GM19328 (cell line): ENCODE results near the gene USP8.

Experiments
- ATAC-seq: cut with Tn5 transposase; IDR thresholded peaks from one replicate; pipeline ENCODE4 v1.9.1; 2021; ENCODE audit warnings: mild to moderate bottlenecking, moderate library complexity; ENCODE audit not compliant: unreplicated experiment

The USP8 gene

GRCh38 chr15:50531766-50532165, 107.6 kb downstream of the USP8 start:
- ATAC-seq, result no peak

GRCh38 chr15:50542887-50543210, 118.6 kb downstream of the USP8 start:
- no peak for ATAC-seq

DNA sequence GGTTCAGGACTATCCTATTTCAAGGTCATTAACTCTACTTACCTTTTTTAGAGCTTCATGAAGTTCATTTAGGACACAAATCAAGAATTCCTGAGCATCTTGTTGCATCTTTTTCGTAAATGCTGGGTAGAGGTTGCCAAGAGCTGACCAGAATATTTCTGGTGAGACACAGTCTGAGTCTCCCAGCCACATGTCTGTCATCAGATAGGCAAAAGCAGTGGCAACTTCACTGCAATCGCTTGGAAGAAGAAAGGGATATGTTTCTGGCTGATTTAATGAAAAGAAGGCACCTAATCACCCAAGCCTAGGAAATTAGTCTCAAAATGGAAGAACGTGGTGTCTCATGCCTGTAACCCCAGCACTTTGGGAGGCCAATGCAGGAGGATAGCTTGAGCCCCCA, 119.4 kb downstream of the USP8 start:
- no peak for ATAC-seq

DNA sequence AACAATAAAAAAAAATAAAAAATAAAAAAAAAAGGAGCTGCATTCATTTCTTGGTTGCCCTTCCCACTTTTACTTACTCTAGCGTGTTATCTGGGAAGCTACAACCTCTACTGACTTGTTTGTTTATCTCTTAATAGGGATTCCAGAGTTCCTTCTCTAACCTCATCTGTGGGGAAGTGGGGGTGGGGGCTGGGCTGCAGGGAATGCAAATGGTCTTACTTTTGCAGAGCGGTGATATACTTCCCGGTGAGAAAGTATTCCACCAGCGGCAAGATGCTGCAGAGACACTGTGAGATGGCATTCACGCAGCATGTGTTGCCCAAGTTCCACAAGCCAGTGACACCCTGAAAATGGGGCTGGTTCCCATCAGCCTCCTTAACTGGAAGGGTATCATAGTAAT, 120.2 kb downstream of the USP8 start:
- no peak for ATAC-seq

DNA sequence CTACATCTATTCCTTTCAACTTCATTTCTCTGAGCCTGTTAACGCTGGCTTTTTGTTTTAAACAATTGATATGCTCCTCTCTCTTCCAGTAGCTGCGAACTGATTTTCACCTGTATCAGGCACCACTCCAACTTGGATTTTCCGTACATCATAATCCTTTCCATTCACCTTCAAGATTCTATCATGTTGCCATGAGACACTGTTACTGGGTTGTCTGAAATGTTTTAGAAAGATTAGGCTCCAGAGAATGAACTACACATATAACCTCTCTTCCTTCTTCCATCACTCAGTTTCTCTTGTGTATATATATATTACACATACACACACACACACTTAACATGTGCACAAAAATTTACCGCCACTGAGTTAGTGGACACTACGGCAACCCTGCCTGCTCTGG, 122.4 kb downstream of the USP8 start, which contains the start of gene USP50:
Gene USP50 (minus strand): TSS at position 101 of the 400 bp plus-strand sequence. CDS start 141 bp downstream, outside the sequence.
- ATAC-seq, result no peak

DNA sequence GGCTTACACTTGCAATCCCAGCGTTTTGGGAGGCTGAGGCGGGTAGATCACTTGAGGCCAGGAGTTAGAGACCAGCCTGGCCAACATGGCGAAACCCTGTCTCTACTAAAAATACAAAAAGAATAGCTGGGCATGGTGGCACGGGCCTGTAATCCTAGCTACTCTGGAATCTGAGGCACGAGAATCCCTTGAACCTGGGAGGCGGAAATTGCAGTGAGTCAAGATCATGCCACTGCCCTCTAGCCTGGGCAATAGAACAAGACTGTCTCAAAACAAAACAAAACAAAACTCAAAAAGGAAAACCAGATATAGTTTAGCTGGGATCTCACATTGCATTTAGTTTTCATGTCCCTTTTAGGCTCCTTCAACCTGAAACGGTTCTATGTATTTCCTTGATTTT, 125.1 kb downstream of the USP8 start:
- no peak for ATAC-seq

GRCh38 chr15:50552238-50552637, 128.0 kb downstream of the USP8 start:
- ATAC-seq, result no peak

- no peak for ATAC-seq
These were observed 132.6 kb downstream of the USP8 start for GRCh38 chr15:50556642-50557371.

DNA sequence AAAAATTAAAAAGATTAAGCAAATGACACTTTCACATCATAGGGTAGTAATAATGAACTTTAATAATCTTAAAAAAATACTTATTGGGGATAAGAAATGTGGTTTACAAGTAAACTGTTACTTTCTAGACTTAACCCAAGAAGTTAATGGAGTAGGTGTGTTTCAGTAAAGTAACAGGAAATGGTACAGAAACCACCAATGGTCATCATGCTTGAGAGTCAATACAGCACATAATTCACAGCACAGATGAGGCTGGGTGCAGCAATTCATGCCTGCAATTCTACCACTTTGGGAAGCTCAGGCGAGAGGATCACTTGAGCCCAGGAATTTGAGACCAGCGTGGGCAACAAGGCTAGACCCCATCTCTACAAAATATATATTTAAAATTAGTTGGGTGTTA, 133.8 kb downstream of the USP8 start:
- no peak for ATAC-seq

GRCh38 chr15:50562735-50563640, 138.8 kb downstream of the USP8 start:
- ATAC-seq, result no peak

DNA sequence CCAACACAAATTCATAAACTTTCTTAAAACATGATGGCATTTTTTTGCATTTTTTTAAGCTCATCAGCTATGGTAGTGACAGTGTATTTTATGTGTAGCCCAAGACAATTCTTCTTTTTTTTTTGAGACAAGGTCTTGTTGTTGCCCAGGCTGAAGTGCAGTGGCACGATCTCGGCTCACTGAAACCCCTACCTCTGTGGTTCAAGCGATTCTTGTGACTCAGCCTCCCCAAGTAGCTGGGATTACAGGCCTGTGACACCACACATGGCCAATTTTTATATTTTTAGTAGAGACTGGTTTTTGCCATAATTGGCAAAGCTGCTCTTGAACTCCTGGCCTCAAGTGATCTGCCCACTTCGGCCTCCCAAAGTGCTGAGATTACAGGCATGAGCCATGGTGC, 139.6 kb downstream of the USP8 start:
- no peak for ATAC-seq
